ENCODE results near the gene ASB7. TPM values are rescaled to one million over a fixed set of nuclear protein-coding genes. Genes with fewer than 3 reads are reported as not detected.
"Not testable (repeated sequence)": the region's sequence is repeated elsewhere in the genome, so short reads cannot be mapped to it uniquely, and the experiment has no call there.

ASB7 gene
- total RNA-seq, 1 experiment from 2014 or later = 14.5 TPM

DNA sequence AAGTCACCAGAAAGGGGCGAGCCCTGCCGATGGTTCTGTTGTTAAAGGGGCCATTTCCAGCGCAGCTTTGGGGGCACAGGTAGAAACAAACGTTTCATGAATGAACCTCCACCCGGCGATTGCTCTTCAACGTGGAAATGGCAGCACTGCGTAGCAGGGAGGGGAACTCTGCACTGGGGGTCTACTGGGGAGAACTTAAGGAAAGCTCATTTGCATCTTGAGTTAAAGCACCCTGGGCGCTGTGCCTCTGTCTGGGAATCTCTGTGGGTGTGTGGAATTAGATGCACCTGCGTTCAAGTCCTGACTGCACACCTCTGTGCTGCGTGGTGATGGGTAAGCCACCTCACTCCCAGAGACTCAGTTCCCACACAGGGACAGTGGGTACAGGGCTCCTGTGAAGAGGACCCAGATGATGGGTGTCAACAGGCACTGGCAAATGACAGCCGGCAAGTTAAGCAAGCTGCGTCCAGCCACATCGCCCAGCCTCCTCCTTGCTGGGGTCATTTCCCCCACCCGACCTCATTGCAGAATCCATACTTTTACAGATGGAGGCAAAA is 68.8 kb downstream of the ASB7 start:
- intact Hi-C loops (cut with micrococcal nuclease; ENCODE audit: unreplicated experiment) = loop anchor here (2.0 kb wide), 1 partner anchor 202 kb away; no protein-coding TSS in a partner anchor
- POLR2A ChIA-PET (ENCODE audit: low non-redundant PET) = no interaction called here
- Histone ChIP-seq H3K36me3 (ENCODE audit: insufficient read depth, low read length, poor library complexity, severe bottlenecking) (no peaks in the 10 kb centered on the region), H3K9me3 (ENCODE audit: low read depth, low read length, poor library complexity, severe bottlenecking) (no peaks in the 10 kb centered on the region), H3K4me3 (ENCODE audit: low read depth, low read length, poor library complexity, severe bottlenecking) (no peak overlapping the region), H3K4me1 (ENCODE audit: insufficient read depth, low read length, poor library complexity, severe bottlenecking) (no peaks in the 10 kb centered on the region), H3K27me3 (replicated peaks; ENCODE audit: insufficient read depth, low read depth, low read length, poor library complexity) (no peaks in the 10 kb centered on the region), H3K27ac (ENCODE audit: low read depth, low read length, poor library complexity, severe bottlenecking) (no peak overlapping the region)
- CTCF ChIA-PET = interaction anchor here (0.9 to 1.6 kb wide), 2 partner anchors 202 to 337 kb away, joined by 4 read pairs; no protein-coding TSS in a partner anchor
- DNase-seq (ENCODE audit: low spot score) = no peak
- TF ChIP-seq EZH2 (IDR thresholded peaks at IDR 0.05; ENCODE audit: borderline replicate concordance, low read depth, low read length, poor library complexity, severe bottlenecking) = no peak
- TF ChIP-seq, protein P1, sequence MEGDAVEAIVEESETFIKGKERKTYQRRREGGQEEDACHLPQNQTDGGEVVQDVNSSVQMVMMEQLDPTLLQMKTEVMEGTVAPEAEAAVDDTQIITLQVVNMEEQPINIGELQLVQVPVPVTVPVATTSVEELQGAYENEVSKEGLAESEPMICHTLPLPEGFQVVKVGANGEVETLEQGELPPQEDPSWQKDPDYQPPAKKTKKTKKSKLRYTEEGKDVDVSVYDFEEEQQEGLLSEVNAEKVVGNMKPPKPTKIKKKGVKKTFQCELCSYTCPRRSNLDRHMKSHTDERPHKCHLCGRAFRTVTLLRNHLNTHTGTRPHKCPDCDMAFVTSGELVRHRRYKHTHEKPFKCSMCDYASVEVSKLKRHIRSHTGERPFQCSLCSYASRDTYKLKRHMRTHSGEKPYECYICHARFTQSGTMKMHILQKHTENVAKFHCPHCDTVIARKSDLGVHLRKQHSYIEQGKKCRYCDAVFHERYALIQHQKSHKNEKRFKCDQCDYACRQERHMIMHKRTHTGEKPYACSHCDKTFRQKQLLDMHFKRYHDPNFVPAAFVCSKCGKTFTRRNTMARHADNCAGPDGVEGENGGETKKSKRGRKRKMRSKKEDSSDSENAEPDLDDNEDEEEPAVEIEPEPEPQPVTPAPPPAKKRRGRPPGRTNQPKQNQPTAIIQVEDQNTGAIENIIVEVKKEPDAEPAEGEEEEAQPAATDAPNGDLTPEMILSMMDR (conservative IDR thresholded peaks at IDR 0.05; ENCODE audit: low read depth, low read length) = no peak
- no TSS peak for BruUV-seq (replicated peaks)

DNA sequence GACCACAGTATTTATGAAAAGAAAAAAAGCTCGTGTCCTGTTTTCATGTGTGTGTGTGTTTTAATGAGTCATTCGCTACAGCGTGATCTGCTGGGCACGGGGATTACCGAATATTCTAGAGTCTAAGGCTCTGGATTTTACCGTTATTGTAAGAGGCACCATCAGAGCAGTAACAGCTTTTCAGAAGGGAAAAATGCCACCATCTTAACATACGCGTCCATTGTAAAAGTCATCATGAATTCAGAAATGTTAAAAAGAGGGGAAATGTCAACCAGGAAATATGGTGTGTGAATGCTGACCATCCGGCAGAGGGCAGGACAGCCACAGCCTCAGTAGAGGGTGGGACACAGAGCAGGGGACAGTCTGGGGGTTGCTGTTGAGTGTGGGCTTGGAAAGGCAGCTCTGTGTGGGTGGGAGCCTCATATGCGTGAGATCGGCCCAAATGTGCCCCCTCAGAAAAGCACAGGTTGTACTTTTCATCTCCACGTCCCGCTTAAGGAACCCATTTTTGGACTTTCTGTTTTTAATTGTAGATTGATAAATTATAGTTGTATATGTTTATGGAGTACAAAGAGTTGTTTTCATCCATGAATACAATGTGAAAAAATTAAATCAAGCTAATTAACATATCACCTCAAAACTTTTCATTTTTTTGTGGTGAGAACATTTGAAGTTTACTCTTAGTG is 69.6 kb downstream of the ASB7 start:
- H3K9me3 ChIP-seq (ENCODE audit: low read depth, low read length, poor library complexity, severe bottlenecking) = no peaks in the 10 kb centered on the region
- BruUV-seq (replicated peaks) = no TSS peak
- peak; percentile 55 for DNase-seq (ENCODE audit: low spot score)
- no peak for TF ChIP-seq EZH2 (IDR thresholded peaks at IDR 0.05; ENCODE audit: borderline replicate concordance, low read depth, low read length, poor library complexity, severe bottlenecking)
- TF ChIP-seq, protein P1 (conservative IDR thresholded peaks at IDR 0.05; ENCODE audit: low read depth, low read length) = peak; percentile 69
- no peaks in the 10 kb centered on the region for H3K27me3 ChIP-seq (replicated peaks; ENCODE audit: insufficient read depth, low read depth, low read length, poor library complexity)
- ChIA-PET CTCF (interaction anchor here (0.9 to 1.6 kb wide), 2 partner anchors 201 to 337 kb away, joined by 4 read pairs; no protein-coding TSS in a partner anchor), POLR2A (ENCODE audit: low non-redundant PET) (no interaction called here)
- no peaks in the 10 kb centered on the region for H3K4me1 ChIP-seq (ENCODE audit: insufficient read depth, low read length, poor library complexity, severe bottlenecking)
- H3K4me3 ChIP-seq (ENCODE audit: low read depth, low read length, poor library complexity, severe bottlenecking) = no peak overlapping the region
- no peak overlapping the region for H3K27ac ChIP-seq (ENCODE audit: low read depth, low read length, poor library complexity, severe bottlenecking)
- intact Hi-C loops (cut with micrococcal nuclease; ENCODE audit: unreplicated experiment) = loop anchor here (2.0 kb wide), 1 partner anchor 201 kb away; no protein-coding TSS in a partner anchor
- H3K36me3 ChIP-seq (ENCODE audit: insufficient read depth, low read length, poor library complexity, severe bottlenecking) = no peaks in the 10 kb centered on the region

GRCh38 chr15:100672959-100673358 is 70.6 kb downstream of the ASB7 start:
- DNase-seq (ENCODE audit: low spot score) = no peak
- no peak overlapping the region for H3K27ac ChIP-seq (ENCODE audit: low read depth, low read length, poor library complexity, severe bottlenecking)
- H3K4me3 ChIP-seq (ENCODE audit: low read depth, low read length, poor library complexity, severe bottlenecking) = no peak overlapping the region
- CTCF ChIA-PET = interaction anchor here (1.6 kb wide), 1 partner anchor 336 kb away, joined by 4 read pairs; no protein-coding TSS in a partner anchor
- no peaks in the 10 kb centered on the region for H3K9me3 ChIP-seq (ENCODE audit: low read depth, low read length, poor library complexity, severe bottlenecking)
- no peaks in the 10 kb centered on the region for H3K4me1 ChIP-seq (ENCODE audit: insufficient read depth, low read length, poor library complexity, severe bottlenecking)
- no peak for TF ChIP-seq EZH2 (IDR thresholded peaks at IDR 0.05; ENCODE audit: borderline replicate concordance, low read depth, low read length, poor library complexity, severe bottlenecking)
- TF ChIP-seq, protein P1 (conservative IDR thresholded peaks at IDR 0.05; ENCODE audit: low read depth, low read length) = no peak
- no peaks in the 10 kb centered on the region for H3K36me3 ChIP-seq (ENCODE audit: insufficient read depth, low read length, poor library complexity, severe bottlenecking)
- intact Hi-C loops (cut with micrococcal nuclease; ENCODE audit: unreplicated experiment) = no loop called here
- no peaks in the 10 kb centered on the region for H3K27me3 ChIP-seq (replicated peaks; ENCODE audit: insufficient read depth, low read depth, low read length, poor library complexity)
- no TSS peak for BruUV-seq (replicated peaks)
- POLR2A ChIA-PET (ENCODE audit: low non-redundant PET) = no interaction called here

DNA sequence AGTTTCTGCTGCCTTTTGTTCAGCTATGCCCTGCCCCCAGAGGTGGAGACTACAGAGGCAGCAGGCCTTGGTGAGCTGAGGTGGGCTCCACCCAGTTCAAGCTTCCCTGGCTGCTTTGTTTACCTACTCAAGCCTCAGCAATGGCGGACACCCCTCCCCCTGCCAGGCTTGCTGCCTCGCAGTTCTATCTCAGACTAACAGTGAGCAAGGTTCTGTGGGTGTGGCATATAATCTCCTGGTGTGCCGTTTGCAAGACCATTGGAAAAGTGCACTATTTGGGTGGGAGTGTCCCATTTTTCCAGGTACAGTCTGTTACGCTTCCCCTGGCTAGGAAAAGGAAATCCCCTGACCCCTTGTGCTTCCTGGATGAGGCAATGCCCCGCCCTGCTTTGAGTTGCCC is 76.8 kb downstream of the ASB7 start:
- POLR2A ChIA-PET (ENCODE audit: low non-redundant PET); intact Hi-C loops (cut with micrococcal nuclease; ENCODE audit: unreplicated experiment); H3K36me3 ChIP-seq (ENCODE audit: insufficient read depth, low read length, poor library complexity, severe bottlenecking); H3K9me3 ChIP-seq (ENCODE audit: low read depth, low read length, poor library complexity, severe bottlenecking); DNase-seq (ENCODE audit: low spot score); H3K4me1 ChIP-seq (ENCODE audit: insufficient read depth, low read length, poor library complexity, severe bottlenecking); H3K4me3 ChIP-seq (ENCODE audit: low read depth, low read length, poor library complexity, severe bottlenecking); H3K27me3 ChIP-seq (replicated peaks; ENCODE audit: insufficient read depth, low read depth, low read length, poor library complexity); H3K27ac ChIP-seq (ENCODE audit: low read depth, low read length, poor library complexity, severe bottlenecking); BruUV-seq (replicated peaks): not testable (repeated sequence)
- CTCF ChIA-PET = interaction anchor here (1.3 kb wide), 1 partner anchor 194 kb away, joined by 14 read pairs; no protein-coding TSS in a partner anchor

All from A673 (cell line).